SK-N-SH (cell line): ENCODE measurements around the gene CYP1B1. TPM values are rescaled to one million over a fixed set of nuclear protein-coding genes. Genes with fewer than 3 reads are reported as not detected.

ENCODE experiments used
- CTCF ChIA-PET: fragments of 300-600, 350-600 bp; formaldehyde crosslinking; extraction: SDS; loops from one replicate; lab custom pipeline; 2021; lab: Yijun Ruan, JAX
- POLR2A ChIA-PET: fragments of 350-600 bp; sonication (Branson Sonifier 250); formaldehyde crosslinking; extraction: SDS; loops from one replicate; lab custom pipeline; 2020; ENCODE audit warnings: antibody characterized with exemption, inconsistent platforms; lab: Yijun Ruan, JAX
- DNase-seq: peaks from one replicate; pipeline ENCODE4 v3.0.0; 2012
- H2AFZ ChIP-seq: fragments of 200-600 bp; sonication (generic); 2 replicates; pipeline ENCODE4 v1.8.1; 2016; ENCODE audit warnings: antibody characterized with exemption, mild to moderate bottlenecking, low read depth
- H3F3A ChIP-seq: fragments of 200-600 bp; sonication (generic); replicated peaks from 2 replicates; pipeline ENCODE3; 2016; ENCODE audit warnings: antibody characterized with exemption, mild to moderate bottlenecking; ENCODE audit not compliant: insufficient read depth
- H3K27ac ChIP-seq, 2 experiments: fragments of 200-500 bp in 1 of 2; fragments of 200-600 bp in 1 of 2; sonication (Bioruptor generic) in 1 of 2; sonication (generic), shearing (Covaris generic) in 1 of 2; 2 replicates each; pipeline versions ENCODE4 v1.5.1 to v1.6.1; 2014 to 2016; ENCODE audit warnings: low read depth in 2 of 2, inconsistent platforms in 1 of 2, low read length in 1 of 2, mild to moderate bottlenecking in 1 of 2, mixed read lengths in 1 of 2
- H3K27me3 ChIP-seq: fragments of 200-600 bp; sonication (generic), shearing (Covaris generic); 2 replicates; pipeline ENCODE4 v1.6.1; 2016; ENCODE audit warnings: mixed run types; ENCODE audit not compliant: insufficient read depth
- H3K36me3 ChIP-seq, 2 experiments: fragments of 200-500 bp in 1 of 2; fragments of 200-600 bp in 1 of 2; sonication (Bioruptor generic) in 1 of 2; sonication (generic) in 1 of 2; replicated peaks in 1 of 2; 2 replicates each; pipeline versions ENCODE3 to v1.5.1; 2014 to 2016; ENCODE audit warnings: low read length in 1 of 2, mild to moderate bottlenecking in 1 of 2; ENCODE audit not compliant: insufficient read depth in 2 of 2, control insufficient read depth in 1 of 2
- H3K4me1 ChIP-seq, 2 experiments: fragments of 200-500 bp in 1 of 2; fragments of 200-600 bp in 1 of 2; sonication (Bioruptor generic) in 1 of 2; sonication (generic), shearing (Covaris generic) in 1 of 2; 2 replicates each; pipeline versions ENCODE4 v1.5.1 to v1.6.1; 2014 to 2016; ENCODE audit warnings: low read depth in 1 of 2, low read length in 1 of 2, mixed run types in 1 of 2; ENCODE audit not compliant: insufficient read depth in 2 of 2, control insufficient read depth in 1 of 2
- H3K4me2 ChIP-seq: fragments of 200-600 bp; sonication (generic), shearing (Covaris generic); 2 replicates; pipeline ENCODE4 v1.6.1; 2017; ENCODE audit warnings: mixed run types
- H3K4me3 ChIP-seq, 2 experiments: fragments of 200-500 bp in 1 of 2; fragments of 200-600 bp in 1 of 2; sonication (Bioruptor generic) in 1 of 2; sonication (generic), shearing (Covaris generic) in 1 of 2; 2 replicates each; pipeline versions ENCODE4 v1.5.1 to v1.8.1; 2014 to 2016; ENCODE audit warnings: low read depth in 2 of 2, inconsistent platforms in 1 of 2, low read length in 1 of 2, mild to moderate bottlenecking in 1 of 2, mixed read lengths in 1 of 2, moderate library complexity in 1 of 2
- H3K79me2 ChIP-seq: fragments of 200-600 bp; sonication (generic); 2 replicates; pipeline ENCODE4 v1.8.1; 2017; ENCODE audit warnings: mild to moderate bottlenecking; ENCODE audit not compliant: insufficient read depth
- H3K9ac ChIP-seq: fragments of 200-600 bp; sonication (generic); 2 replicates; pipeline ENCODE4 v1.6.1; 2017; ENCODE audit warnings: mixed run types
- H3K9me2 ChIP-seq: fragments of 200-600 bp; sonication (generic); 2 replicates; pipeline ENCODE4 v1.6.1; 2017; ENCODE audit warnings: mixed run types
- H3K9me3 ChIP-seq: fragments of 200-600 bp; sonication (generic); 2 replicates; pipeline ENCODE4 v1.6.1; 2017; ENCODE audit warnings: mixed run types, mild to moderate bottlenecking, moderate library complexity
- H4K20me1 ChIP-seq: fragments of 200-600 bp; sonication (generic); 2 replicates; pipeline ENCODE4 v1.6.1; 2017; ENCODE audit warnings: mild to moderate bottlenecking, mixed run types; ENCODE audit not compliant: insufficient read depth
- ELF1 ChIP-seq: IDR thresholded peaks from 2 replicates; pipeline ENCODE4 v1.4.0; 2012
- EZH2phosphoT487 ChIP-seq: fragments of 200-600 bp; sonication (generic); IDR thresholded peaks from 2 replicates; pipeline ENCODE4 v1.6.1; 2017; ENCODE audit warnings: low read depth, mixed run types, mild to moderate bottlenecking, antibody characterized with exemption, moderate library complexity, borderline replicate concordance
- FOXJ3 ChIP-seq: sonication (generic); formaldehyde crosslinking; IDR thresholded peaks from 2 replicates; pipeline ENCODE4 v1.5.1; 2020; ENCODE audit warnings: mild to moderate bottlenecking, missing genetic modification reagents
- GABPA ChIP-seq: IDR thresholded peaks from 2 replicates; pipeline ENCODE4 v1.4.0; 2012; ENCODE audit warnings: low read depth, mild to moderate bottlenecking
- GATA2 ChIP-seq: sonication (generic); formaldehyde crosslinking; IDR thresholded peaks from 2 replicates; pipeline ENCODE4 v1.5.0; 2020; ENCODE audit warnings: mild to moderate bottlenecking, missing genetic modification reagents
- MEF2A ChIP-seq: IDR thresholded peaks from 2 replicates; pipeline ENCODE4 v1.4.0; 2012; ENCODE audit warnings: low read depth, borderline replicate concordance
- MXI1 ChIP-seq: IDR thresholded peaks from 2 replicates; pipeline ENCODE4 v1.6.1; 2012; ENCODE audit warnings: mild to moderate bottlenecking, low read depth, low read length, improper control_type of control experiment
- NFIC ChIP-seq: IDR thresholded peaks from 2 replicates; pipeline ENCODE4 v1.4.0; 2012; ENCODE audit warnings: borderline replicate concordance
- NRF1 ChIP-seq: IDR thresholded peaks from 2 replicates; pipeline ENCODE4 v1.6.1; 2012; ENCODE audit warnings: low read depth, mild to moderate bottlenecking, low read length
- PBX3 ChIP-seq: IDR thresholded peaks from 2 replicates; pipeline ENCODE4; 2012
- RAD21 ChIP-seq: IDR thresholded peaks from 2 replicates; pipeline ENCODE4 v1.6.1; 2012; ENCODE audit warnings: mild to moderate bottlenecking, low read length
- RFX5 ChIP-seq: IDR thresholded peaks from 2 replicates; pipeline ENCODE4 v1.6.1; 2012; ENCODE audit warnings: mild to moderate bottlenecking, improper control_type of control experiment, low read length
- SMC3 ChIP-seq: IDR thresholded peaks from 2 replicates; pipeline ENCODE4 v1.6.1; 2012; ENCODE audit warnings: low read depth, low read length, improper control_type of control experiment
- TCF12 ChIP-seq: IDR thresholded peaks from 2 replicates; pipeline ENCODE4 v1.4.0; 2012
- TEAD4 ChIP-seq: IDR thresholded peaks from 2 replicates; pipeline ENCODE4 v1.4.0; 2012; ENCODE audit warnings: mild to moderate bottlenecking, borderline replicate concordance; ENCODE audit not compliant: insufficient read depth
- USF1 ChIP-seq: IDR thresholded peaks from 2 replicates; pipeline ENCODE4 v1.4.0; 2012; ENCODE audit warnings: low read depth, borderline replicate concordance
- WGBS: methylation state at CpG from one replicate; pipeline ENCODE4 v1.1.6; 2017; ENCODE audit warnings: low lambda C conversion rate; 5-methylcytosine and 5-hydroxymethylcytosine counted together
- polyA plus RNA-seq, 3 experiments: library from polyadenylated mRNA; depleted of rRNA; stranded (reverse); fragments of >200 nt; gene quantifications; 2 replicates each; pipeline ENCODE4 v1.2.3, GENCODE V29; 2012
- TF ChIP-seq, protein P1 (sequence below): fragments of 200-600 bp; sonication (generic); IDR thresholded peaks from 2 replicates; pipeline ENCODE4 v1.6.1; 2017; ENCODE audit warnings: antibody characterized with exemption, mild to moderate bottlenecking, moderate library complexity
- TF ChIP-seq, protein P2 (sequence below): fragments of 150-350 bp; IDR thresholded peaks from 2 replicates; pipeline ENCODE4 v1.6.1; 2016; ENCODE audit warnings: mild to moderate bottlenecking, low read depth, low read length
- TF ChIP-seq, protein P3 (sequence below): IDR thresholded peaks from 2 replicates; pipeline ENCODE4 v1.6.1; 2012; ENCODE audit warnings: mild to moderate bottlenecking, low read depth, low read length, moderate library complexity

Gene CYP1B1
- polyA plus RNA-seq, 1 of the 3 experiments (the other 2 are of a cell fraction) = 0.20 TPM

- no peak overlapping the region for H3K9ac ChIP-seq
- no peak overlapping the region for H3K4me2 ChIP-seq
- no peak overlapping the region for H2AFZ ChIP-seq
- no peaks in the 10 kb centered on the region for H3K36me3 ChIP-seq
- ChIA-PET CTCF (interaction anchor here (0.7 to 2.0 kb wide), 3 partner anchors 9 to 44 kb away, joined by 3 to 9 read pairs (median 3); partner anchors contain the start of gene CYP1B1), POLR2A (no interaction called here)
- no peaks in the 10 kb centered on the region for H3K9me3 ChIP-seq
- H3K9me2 ChIP-seq = no peaks in the 10 kb centered on the region
- H3K27me3 ChIP-seq = peaks cover 8% of the 10 kb centered on the region; the same call in 1 of the 2 replicates
- H3K4me3 ChIP-seq = no peak overlapping the region
- no peak for DNase-seq
- no peak for TF ChIP-seq ELF1
- TF ChIP-seq RAD21 = no peak
- TF ChIP-seq MEF2A = no peak
- TF ChIP-seq PBX3 = no peak
- no peak for TF ChIP-seq TEAD4
- no peak for TF ChIP-seq USF1
- TF ChIP-seq TCF12 = no peak
- no peak for TF ChIP-seq RFX5
- TF ChIP-seq, protein P1, sequence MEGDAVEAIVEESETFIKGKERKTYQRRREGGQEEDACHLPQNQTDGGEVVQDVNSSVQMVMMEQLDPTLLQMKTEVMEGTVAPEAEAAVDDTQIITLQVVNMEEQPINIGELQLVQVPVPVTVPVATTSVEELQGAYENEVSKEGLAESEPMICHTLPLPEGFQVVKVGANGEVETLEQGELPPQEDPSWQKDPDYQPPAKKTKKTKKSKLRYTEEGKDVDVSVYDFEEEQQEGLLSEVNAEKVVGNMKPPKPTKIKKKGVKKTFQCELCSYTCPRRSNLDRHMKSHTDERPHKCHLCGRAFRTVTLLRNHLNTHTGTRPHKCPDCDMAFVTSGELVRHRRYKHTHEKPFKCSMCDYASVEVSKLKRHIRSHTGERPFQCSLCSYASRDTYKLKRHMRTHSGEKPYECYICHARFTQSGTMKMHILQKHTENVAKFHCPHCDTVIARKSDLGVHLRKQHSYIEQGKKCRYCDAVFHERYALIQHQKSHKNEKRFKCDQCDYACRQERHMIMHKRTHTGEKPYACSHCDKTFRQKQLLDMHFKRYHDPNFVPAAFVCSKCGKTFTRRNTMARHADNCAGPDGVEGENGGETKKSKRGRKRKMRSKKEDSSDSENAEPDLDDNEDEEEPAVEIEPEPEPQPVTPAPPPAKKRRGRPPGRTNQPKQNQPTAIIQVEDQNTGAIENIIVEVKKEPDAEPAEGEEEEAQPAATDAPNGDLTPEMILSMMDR = no peak
- no peak for TF ChIP-seq SMC3
- TF ChIP-seq NFIC = no peak
- no peaks in the 10 kb centered on the region for H4K20me1 ChIP-seq
- H3K27ac ChIP-seq = no peak overlapping the region
- no peaks in the 10 kb centered on the region for H3K79me2 ChIP-seq
- no peaks in the 10 kb centered on the region for H3F3A ChIP-seq
- 80% methylated on average over 4 of the region's 4 CpGs for WGBS
- no peaks in the 10 kb centered on the region for H3K4me1 ChIP-seq
Observed at GRCh38 chr2:38037325-38037724, 38.6 kb downstream of the CYP1B1 start.

DNA sequence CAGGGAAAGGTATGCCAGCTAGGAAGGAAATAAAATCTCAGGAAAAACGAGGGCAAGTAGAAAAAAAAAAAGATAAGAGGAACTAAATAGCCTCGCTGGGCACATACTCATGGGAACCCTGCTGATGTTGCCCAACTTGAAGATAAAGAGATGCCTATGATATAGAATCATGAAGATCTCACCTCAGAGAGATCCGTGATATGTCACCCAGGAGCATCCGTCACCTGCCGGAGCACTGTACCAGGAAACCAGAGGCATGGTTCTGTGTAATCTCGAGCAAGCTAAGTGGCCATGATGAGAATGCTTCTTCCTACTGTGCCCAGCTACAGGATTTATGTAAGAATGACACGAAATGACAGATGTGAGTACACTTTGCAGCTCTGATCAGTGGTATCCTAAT, 40.0 kb downstream of the CYP1B1 start:
- Histone ChIP-seq H3K9me3 (no peaks in the 10 kb centered on the region), H3K4me2 (no peak overlapping the region), H3K79me2 (no peaks in the 10 kb centered on the region), H3K4me1 (no peaks in the 10 kb centered on the region), H3K36me3 (no peaks in the 10 kb centered on the region), H3K4me3 (no peak overlapping the region), H3F3A (no peaks in the 10 kb centered on the region), H3K9me2 (no peaks in the 10 kb centered on the region), H3K27me3 (peaks cover 8% of the 10 kb centered on the region; the same call in 1 of the 2 replicates), H4K20me1 (no peaks in the 10 kb centered on the region), H3K9ac (no peak overlapping the region), H3K27ac (no peak overlapping the region), H2AFZ (no peak overlapping the region)
- DNase-seq = no peak
- ChIA-PET POLR2A (no interaction called here), CTCF (interaction anchor here (1.2 to 2.1 kb wide), 6 partner anchors 13 to 54 kb away, joined by 3 to 9 read pairs (median 4); partner anchors contain the start of gene CYP1B1)
- TF ChIP-seq EZH2phosphoT487 (no peak), MXI1 (no peak), NRF1 (no peak), RAD21 (no peak), FOXJ3 (CRISPR knock-in tag) (no peak), GABPA (no peak), GATA2 (CRISPR knock-in tag) (no peak)
- TF ChIP-seq, protein P2, sequence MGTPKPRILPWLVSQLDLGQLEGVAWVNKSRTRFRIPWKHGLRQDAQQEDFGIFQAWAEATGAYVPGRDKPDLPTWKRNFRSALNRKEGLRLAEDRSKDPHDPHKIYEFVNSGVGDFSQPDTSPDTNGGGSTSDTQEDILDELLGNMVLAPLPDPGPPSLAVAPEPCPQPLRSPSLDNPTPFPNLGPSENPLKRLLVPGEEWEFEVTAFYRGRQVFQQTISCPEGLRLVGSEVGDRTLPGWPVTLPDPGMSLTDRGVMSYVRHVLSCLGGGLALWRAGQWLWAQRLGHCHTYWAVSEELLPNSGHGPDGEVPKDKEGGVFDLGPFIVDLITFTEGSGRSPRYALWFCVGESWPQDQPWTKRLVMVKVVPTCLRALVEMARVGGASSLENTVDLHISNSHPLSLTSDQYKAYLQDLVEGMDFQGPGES = no peak
- TF ChIP-seq, protein P3, sequence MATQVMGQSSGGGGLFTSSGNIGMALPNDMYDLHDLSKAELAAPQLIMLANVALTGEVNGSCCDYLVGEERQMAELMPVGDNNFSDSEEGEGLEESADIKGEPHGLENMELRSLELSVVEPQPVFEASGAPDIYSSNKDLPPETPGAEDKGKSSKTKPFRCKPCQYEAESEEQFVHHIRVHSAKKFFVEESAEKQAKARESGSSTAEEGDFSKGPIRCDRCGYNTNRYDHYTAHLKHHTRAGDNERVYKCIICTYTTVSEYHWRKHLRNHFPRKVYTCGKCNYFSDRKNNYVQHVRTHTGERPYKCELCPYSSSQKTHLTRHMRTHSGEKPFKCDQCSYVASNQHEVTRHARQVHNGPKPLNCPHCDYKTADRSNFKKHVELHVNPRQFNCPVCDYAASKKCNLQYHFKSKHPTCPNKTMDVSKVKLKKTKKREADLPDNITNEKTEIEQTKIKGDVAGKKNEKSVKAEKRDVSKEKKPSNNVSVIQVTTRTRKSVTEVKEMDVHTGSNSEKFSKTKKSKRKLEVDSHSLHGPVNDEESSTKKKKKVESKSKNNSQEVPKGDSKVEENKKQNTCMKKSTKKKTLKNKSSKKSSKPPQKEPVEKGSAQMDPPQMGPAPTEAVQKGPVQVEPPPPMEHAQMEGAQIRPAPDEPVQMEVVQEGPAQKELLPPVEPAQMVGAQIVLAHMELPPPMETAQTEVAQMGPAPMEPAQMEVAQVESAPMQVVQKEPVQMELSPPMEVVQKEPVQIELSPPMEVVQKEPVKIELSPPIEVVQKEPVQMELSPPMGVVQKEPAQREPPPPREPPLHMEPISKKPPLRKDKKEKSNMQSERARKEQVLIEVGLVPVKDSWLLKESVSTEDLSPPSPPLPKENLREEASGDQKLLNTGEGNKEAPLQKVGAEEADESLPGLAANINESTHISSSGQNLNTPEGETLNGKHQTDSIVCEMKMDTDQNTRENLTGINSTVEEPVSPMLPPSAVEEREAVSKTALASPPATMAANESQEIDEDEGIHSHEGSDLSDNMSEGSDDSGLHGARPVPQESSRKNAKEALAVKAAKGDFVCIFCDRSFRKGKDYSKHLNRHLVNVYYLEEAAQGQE = no peak
- WGBS = 62% methylated on average over 7 of the region's 7 CpGs
